Measurements from ENCODE around the gene GRK2. TPM values are rescaled to one million over a fixed set of nuclear protein-coding genes. Genes with fewer than 3 reads are reported as not detected.

The GRK2 gene
- total and polyA plus RNA-seq, 2 of the 8 experiments (the other 6 are each of a cell fraction or from before 2014, with no cell fraction given): 47.3 to 49.7 TPM

DNA sequence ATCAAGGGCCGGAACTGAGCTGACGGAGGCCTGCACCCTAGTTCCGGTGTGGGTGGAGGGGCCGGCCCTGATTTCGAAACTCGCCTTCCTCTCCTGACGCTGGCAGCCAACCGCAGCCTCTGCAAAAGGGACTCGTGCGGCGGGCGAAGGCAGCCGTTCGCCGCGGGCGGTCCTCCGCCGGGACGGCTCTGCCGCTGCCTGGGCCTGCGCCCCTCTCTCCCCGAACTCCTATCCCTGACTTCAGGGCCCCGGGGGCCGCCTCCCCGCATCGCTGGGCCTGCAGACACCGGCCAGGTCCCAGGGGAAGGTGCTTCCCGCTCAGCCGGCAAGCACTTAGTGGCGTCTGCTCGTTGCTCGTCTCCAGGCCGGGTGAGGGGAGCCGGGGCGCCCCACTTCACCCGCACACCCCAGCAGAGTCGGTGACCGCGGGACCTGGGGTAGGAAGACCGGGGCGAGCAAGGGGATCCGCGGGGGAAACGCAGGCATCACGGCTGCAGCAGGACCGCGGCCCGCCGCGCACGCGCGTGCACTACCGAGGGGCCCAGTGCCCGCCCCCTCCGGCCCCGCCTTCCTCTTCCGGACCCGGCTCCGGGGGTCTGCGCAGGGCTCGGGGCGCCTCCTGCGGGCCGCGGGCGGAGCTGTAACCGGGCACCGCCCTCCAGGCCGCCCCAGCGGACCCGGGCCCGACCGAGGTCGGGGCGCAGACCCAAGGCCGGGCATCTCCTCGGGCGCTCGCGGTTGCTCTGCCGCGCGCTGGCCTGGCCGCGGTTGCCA lies 22.4 kb downstream of the GRK2 start:
- Histone ChIP-seq H4K20me1 (replicated peaks in 1 of 2; ENCODE audit: control insufficient read depth in 1 of 2, insufficient read depth in 2 of 2, low read length in 2 of 2) (peaks cover 0 to 4% of the 10 kb centered on the region in 2 experiments), H2BK120ac (replicated peaks; ENCODE audit: low read depth, low read length) (no peak overlapping the region), H3K27me3 (replicated peaks in 1 of 4; ENCODE audit: control insufficient read depth in 3 of 4, extremely low read depth in 1 of 4, insufficient read depth in 3 of 4, low read length in 3 of 4) (no peaks in the 10 kb centered on the region), H3K4me2 (ENCODE audit: insufficient read depth in 1 of 2, low read depth in 2 of 2, low read length in 2 of 2) (peak overlapping the region; percentile 74 to 85), H2AK5ac (ENCODE audit: low read depth, low read length) (no peak overlapping the region), H2BK15ac (ENCODE audit: low read length) (no peak overlapping the region), H3K23me2 (ENCODE audit: low read depth, low read length) (peaks cover 7% of the 10 kb centered on the region; the same call in 1 of the 2 replicates), H3K18ac (ENCODE audit: extremely low read depth, low read length) (peak overlapping the region; percentile 71; the same call in 1 of the 2 replicates), H3K79me1 (ENCODE audit: low read depth, low read length) (no peaks in the 10 kb centered on the region; the same call in 1 of the 2 replicates), H3K4me1 (replicated peaks in 1 of 4; ENCODE audit: control insufficient read depth in 3 of 4, insufficient read depth in 4 of 4, low read length in 3 of 4) (peaks cover 0 to 18% (median 11%) of the 10 kb centered on the region in 4 experiments; a peak in 6 of 7 replicates), H2BK12ac (ENCODE audit: low read depth, low read length) (0 out of 2 replicates have a peak overlapping the region, but pooled peaks have one; percentile 68), H3K79me2 (ENCODE audit: control insufficient read depth in 1 of 2, insufficient read depth in 2 of 2, low read length in 2 of 2) (no peaks in the 10 kb centered on the region; a peak in 1 of 4 replicates), H3K14ac (ENCODE audit: insufficient read length) (no peak overlapping the region), H2AFZ (ENCODE audit: low read length) (peak overlapping the region; percentile 35; the same call in 1 of the 2 replicates), H3K4me3 (ENCODE audit: extremely low read depth in 1 of 4, insufficient read depth in 2 of 4, low read depth in 3 of 4, low read length in 4 of 4) (peak overlapping the region; percentile 58 to 85 (median 72)), H3K4ac (replicated peaks; ENCODE audit: insufficient read length, low read depth, low read length) (peak overlapping the region; percentile 97), H2BK5ac (ENCODE audit: low read depth, low read length) (peak overlapping the region; percentile 95; the same call in 1 of the 2 replicates), H3K9me3 (ENCODE audit: insufficient read depth in 2 of 2, low read depth in 1 of 2, low read length in 1 of 2) (no peaks in the 10 kb centered on the region), H3K9ac (replicated peaks in 1 of 4; ENCODE audit: extremely low read depth in 1 of 4, low read depth in 3 of 4, low read length in 3 of 4) (peak overlapping the region; percentile 35 to 81 (median 70)), H4K8ac (ENCODE audit: extremely low read depth, insufficient read depth, low read length) (peak overlapping the region; percentile 73), H4K5ac (ENCODE audit: insufficient read length, low read depth, low read length) (peak overlapping the region; percentile 94), H2BK20ac (ENCODE audit: low read length) (no peak overlapping the region), H3K23ac (ENCODE audit: insufficient read length) (no peak overlapping the region), H3K56ac (replicated peaks; ENCODE audit: insufficient read length, low read depth, low read length) (peak overlapping the region; percentile 98), H4K91ac (replicated peaks; ENCODE audit: insufficient read length, low read length) (peak overlapping the region; percentile 94), H3K27ac (ENCODE audit: low read depth, low read length) (peak overlapping the region; percentile 86), H3K36me3 (ENCODE audit: control insufficient read depth in 2 of 4, insufficient read depth in 4 of 4, low read length in 3 of 4) (peaks cover 2 to 22% (median 6%) of the 10 kb centered on the region in 4 experiments; a peak in 6 of 8 replicates)
- CTCF ChIA-PET (ENCODE audit: partially characterized antibody): interaction anchor here (0.6 to 5.9 kb wide), 16 partner anchors 10 to 235 kb away, joined by 3 to 47 read pairs (median 6); partner anchors contain the start of gene SSH3
- 2% methylated on average over 28 of the region's 87 CpGs; no CpG with 5 or more reads in 1 of the 2 experiments for WGBS, 2 experiments (ENCODE audit: extremely low coverage in 1 of 2, insufficient coverage in 1 of 2, insufficient read length in 1 of 2, insufficient replicate concordance in 2 of 2, low coverage in 1 of 2, low lambda C conversion rate in 2 of 2, missing lambda C conversion rate in 1 of 2)
- FAIRE-seq: no peak
- peak in 1 of 2 experiments; percentile 91 for DNase-seq (ENCODE audit: low read depth in 1 of 2, low spot score in 2 of 2)
- POLR2A ChIA-PET (ENCODE audit: partially characterized antibody): interaction anchor here (0.6 to 7.9 kb wide), 15 partner anchors 10 to 172 kb away, joined by 3 to 106 read pairs (median 4); partner anchors contain the start of genes GRK2 and SSH3
- TF ChIP-seq CREB1 (IDR thresholded peaks at IDR 0.05): peak; percentile 24; the same call in 1 of the 2 replicates
- peak; percentile 67 for TF ChIP-seq ASH2L (IDR thresholded peaks at IDR 0.05; ENCODE audit: low read length)
- TF ChIP-seq, protein P1, sequence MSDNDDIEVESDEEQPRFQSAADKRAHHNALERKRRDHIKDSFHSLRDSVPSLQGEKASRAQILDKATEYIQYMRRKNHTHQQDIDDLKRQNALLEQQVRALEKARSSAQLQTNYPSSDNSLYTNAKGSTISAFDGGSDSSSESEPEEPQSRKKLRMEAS (IDR thresholded peaks at IDR 0.05): peak; percentile 57
- TF ChIP-seq TBP (IDR thresholded peaks at IDR 0.05; ENCODE audit: low read depth, low read length): peak; percentile 39; the same call in 1 of the 2 replicates
- TF ChIP-seq FOSL1 (IDR thresholded peaks at IDR 0.05; ENCODE audit: insufficient read depth, low read depth, low read length): no peak
- TF ChIP-seq, protein P2, sequence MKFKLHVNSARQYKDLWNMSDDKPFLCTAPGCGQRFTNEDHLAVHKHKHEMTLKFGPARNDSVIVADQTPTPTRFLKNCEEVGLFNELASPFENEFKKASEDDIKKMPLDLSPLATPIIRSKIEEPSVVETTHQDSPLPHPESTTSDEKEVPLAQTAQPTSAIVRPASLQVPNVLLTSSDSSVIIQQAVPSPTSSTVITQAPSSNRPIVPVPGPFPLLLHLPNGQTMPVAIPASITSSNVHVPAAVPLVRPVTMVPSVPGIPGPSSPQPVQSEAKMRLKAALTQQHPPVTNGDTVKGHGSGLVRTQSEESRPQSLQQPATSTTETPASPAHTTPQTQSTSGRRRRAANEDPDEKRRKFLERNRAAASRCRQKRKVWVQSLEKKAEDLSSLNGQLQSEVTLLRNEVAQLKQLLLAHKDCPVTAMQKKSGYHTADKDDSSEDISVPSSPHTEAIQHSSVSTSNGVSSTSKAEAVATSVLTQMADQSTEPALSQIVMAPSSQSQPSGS (IDR thresholded peaks at IDR 0.05; ENCODE audit: low read length): no peak
- TF ChIP-seq RAD21 (IDR thresholded peaks at IDR 0.05 in 1 of 2, conservative IDR thresholded peaks at IDR 0.05 in 1 of 2; ENCODE audit: low read depth in 2 of 2, low read length in 2 of 2): peak; percentile 48 to 80; a peak in 3 of 4 replicates
- peak; percentile 82 for TF ChIP-seq GABPA (IDR thresholded peaks at IDR 0.05; ENCODE audit: borderline replicate concordance, insufficient read depth, low read length)

All from H1 (cell line).